Activated T-helper 2 cell treated with anti-CD3 and anti-CD28 coated beads, Interferon-gamma antibody, Interleukin-2, Interleukin-4, amounts not matched to agents 10 μg/mL and 5 μg/mL and 100 μg/mL, durations not matched to agents 14 hours and 24 hours and 36 hours (primary cell): ENCODE data around the gene TMED7. TPM values are rescaled to one million over a fixed set of nuclear protein-coding genes. Genes with fewer than 3 reads are reported as not detected.

Source experiments
- DNase-seq: peaks from one replicate; pipeline ENCODE4 v3.0.0; 2021; ENCODE audit warnings: low spot score
- H3K27ac Mint-ChIP-seq: one replicate; pipeline ENCODE4 v1.8.0; 2021; ENCODE audit warnings: mixed read lengths
- H3K27me3 Mint-ChIP-seq: one replicate; pipeline ENCODE4 v1.8.0; 2021; ENCODE audit warnings: low read depth, mixed read lengths
- H3K36me3 Mint-ChIP-seq: one replicate; pipeline ENCODE4 v1.8.0; 2021; ENCODE audit warnings: low read depth, mixed read lengths
- H3K4me1 Mint-ChIP-seq: one replicate; pipeline ENCODE4 v1.8.0; 2021; ENCODE audit warnings: low read depth, mixed read lengths
- H3K4me3 Mint-ChIP-seq: one replicate; pipeline ENCODE4 v1.8.0; 2021; ENCODE audit warnings: low read depth, mild to moderate bottlenecking, moderate library complexity, mixed read lengths
- H3K9me3 Mint-ChIP-seq: one replicate; pipeline ENCODE4 v1.8.0; 2021; ENCODE audit warnings: mixed read lengths
- intact Hi-C: fragments of 100-400 bp; cut with micrococcal nuclease; formaldehyde crosslinking; loops from one replicate; pipeline ENCODE4 v1.15.1; 2023
- total RNA-seq: library from RNA; stranded (reverse); gene quantifications from 2 replicates; pipeline ENCODE4 v1.2.3, GENCODE V29; 2022

Gene TMED7
- total RNA-seq, 1 donor from 2014 or later = 40.2 TPM

DNA sequence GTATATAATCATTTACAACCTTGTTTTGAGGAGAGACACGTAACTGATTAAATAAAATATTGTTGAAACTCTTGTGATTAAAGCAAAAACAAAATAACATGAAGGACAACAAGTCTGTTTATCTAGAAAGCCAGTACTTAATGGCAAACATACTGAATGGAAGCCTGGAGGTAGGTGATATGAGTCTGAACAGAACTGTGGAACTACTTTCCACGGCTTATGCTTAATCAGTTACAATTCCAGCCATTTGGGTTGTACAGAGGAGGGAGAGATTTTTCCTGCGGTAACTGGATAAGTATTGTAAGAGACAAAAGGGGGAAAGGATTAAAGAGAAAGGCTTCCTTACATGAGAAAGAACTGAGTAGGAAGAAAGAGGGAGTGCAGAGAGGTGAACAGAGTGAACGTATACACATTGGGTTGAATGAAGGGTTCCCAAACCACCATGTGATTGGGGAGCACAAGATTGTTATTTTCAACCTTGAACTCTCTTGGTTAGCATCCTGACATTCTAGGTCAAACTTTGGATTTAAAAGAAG lies 4.4 kb downstream of the TMED7 start:
- no peak overlapping the region for H3K4me3 Mint-ChIP-seq
- peaks cover 46% of the 10 kb centered on the region for H3K36me3 Mint-ChIP-seq
- intact Hi-C loops = no loop called here
- no peak overlapping the region for H3K27ac Mint-ChIP-seq
- DNase-seq = no peak
- H3K27me3 Mint-ChIP-seq = no peaks in the 10 kb centered on the region
- peaks cover 17% of the 10 kb centered on the region for H3K4me1 Mint-ChIP-seq
- no peaks in the 10 kb centered on the region for H3K9me3 Mint-ChIP-seq

DNA sequence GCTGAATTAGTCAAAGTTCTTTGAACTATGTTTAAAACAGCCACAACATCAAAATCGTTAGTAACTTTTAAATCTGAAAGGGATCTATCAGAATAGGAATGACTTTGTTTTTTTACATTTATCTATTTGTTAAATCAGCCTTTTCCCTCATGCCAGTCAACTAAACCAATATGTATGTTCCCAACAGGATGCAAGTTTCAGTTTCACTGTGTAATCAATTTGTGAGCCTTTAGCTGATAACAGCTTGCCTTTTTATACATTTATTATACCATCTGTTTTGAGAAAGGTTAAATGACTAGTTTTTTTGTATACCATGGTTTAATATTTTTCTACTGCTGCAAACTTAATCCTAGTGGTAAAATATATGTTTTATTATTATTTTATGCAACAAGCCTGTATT lies 8.9 kb downstream of the TMED7 start:
- Mint-ChIP-seq H3K27me3 (no peaks in the 10 kb centered on the region), H3K4me1 (peaks cover 6% of the 10 kb centered on the region), H3K4me3 (no peak overlapping the region), H3K36me3 (peaks cover 62% of the 10 kb centered on the region), H3K27ac (no peak overlapping the region), H3K9me3 (no peaks in the 10 kb centered on the region)
- intact Hi-C loops = no loop called here
- DNase-seq = no peak

DNA sequence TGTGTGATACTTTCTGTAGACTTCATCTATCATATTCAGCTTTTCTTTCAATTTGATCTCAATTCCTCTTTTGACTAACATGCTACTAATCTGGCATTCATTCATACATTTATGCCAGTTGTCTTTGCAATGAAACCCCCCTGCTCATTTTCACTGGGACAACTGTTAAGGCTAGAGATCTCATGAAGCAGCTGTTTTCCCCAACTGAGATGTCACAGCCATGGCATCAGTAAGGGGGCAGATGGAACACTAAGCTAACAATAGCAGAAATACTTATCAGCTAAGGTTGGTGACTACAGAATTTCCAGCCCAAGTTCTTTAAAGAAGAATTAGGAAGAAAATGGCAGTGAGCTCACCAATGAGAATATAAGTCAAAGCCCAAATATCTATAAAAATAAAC lies 9.4 kb downstream of the TMED7 start:
- H3K27me3 Mint-ChIP-seq = no peaks in the 10 kb centered on the region
- H3K36me3 Mint-ChIP-seq = peaks cover 61% of the 10 kb centered on the region
- no peak for DNase-seq
- no peaks in the 10 kb centered on the region for H3K9me3 Mint-ChIP-seq
- H3K27ac Mint-ChIP-seq = no peak overlapping the region
- intact Hi-C loops = no loop called here
- peaks cover 5% of the 10 kb centered on the region for H3K4me1 Mint-ChIP-seq
- H3K4me3 Mint-ChIP-seq = no peak overlapping the region

DNA sequence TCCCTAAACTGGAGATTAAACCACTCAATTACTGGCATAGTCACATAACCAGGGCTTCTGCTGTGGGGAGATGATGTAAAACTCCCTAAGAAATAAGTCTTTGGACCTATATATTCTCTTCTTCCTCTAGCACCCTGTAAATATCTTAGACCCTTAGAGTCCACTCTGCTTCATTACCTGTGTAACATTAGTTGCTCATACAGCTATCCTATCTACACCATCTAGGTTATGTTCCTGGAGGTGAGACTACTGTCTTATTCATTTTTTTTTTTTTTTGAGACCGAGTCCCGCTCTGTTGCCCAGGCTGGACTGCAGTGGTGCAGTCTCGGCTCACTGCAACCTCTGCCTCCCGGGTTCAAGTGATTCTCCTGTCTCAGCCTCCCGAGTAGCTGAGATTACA lies 14.0 kb downstream of the TMED7 start:
- H3K27ac Mint-ChIP-seq = no peak overlapping the region
- no peaks in the 10 kb centered on the region for H3K27me3 Mint-ChIP-seq
- DNase-seq = no peak
- peaks cover 3% of the 10 kb centered on the region for H3K4me1 Mint-ChIP-seq
- H3K4me3 Mint-ChIP-seq = no peak overlapping the region
- H3K9me3 Mint-ChIP-seq = no peaks in the 10 kb centered on the region
- H3K36me3 Mint-ChIP-seq = peaks cover 41% of the 10 kb centered on the region
- intact Hi-C loops = no loop called here

DNA sequence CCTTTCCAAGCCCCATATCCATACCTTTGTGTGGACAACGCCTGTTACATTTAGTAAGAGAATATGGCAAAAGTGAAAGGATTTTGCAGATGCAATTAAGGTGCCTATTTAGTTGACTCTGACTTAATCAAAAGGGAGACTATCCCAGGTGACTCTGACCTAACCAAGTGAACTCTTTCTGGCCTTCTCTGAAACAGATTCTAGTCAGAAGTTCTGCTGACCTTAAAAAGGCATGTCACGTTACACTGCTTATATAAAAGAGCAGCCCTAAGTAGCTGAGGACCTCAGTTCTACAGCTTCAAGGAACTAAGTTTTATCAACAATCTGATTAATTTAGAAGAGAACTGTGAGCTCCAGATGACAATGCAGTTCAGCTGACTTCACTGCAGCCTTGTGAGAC lies 17.9 kb downstream of the TMED7 start:
- DNase-seq = no peak
- Mint-ChIP-seq H3K4me1 (peaks cover 8% of the 10 kb centered on the region), H3K36me3 (peaks cover 44% of the 10 kb centered on the region), H3K9me3 (no peaks in the 10 kb centered on the region), H3K27me3 (no peaks in the 10 kb centered on the region), H3K27ac (no peak overlapping the region), H3K4me3 (no peak overlapping the region)
- intact Hi-C loops = no loop called here

DNA sequence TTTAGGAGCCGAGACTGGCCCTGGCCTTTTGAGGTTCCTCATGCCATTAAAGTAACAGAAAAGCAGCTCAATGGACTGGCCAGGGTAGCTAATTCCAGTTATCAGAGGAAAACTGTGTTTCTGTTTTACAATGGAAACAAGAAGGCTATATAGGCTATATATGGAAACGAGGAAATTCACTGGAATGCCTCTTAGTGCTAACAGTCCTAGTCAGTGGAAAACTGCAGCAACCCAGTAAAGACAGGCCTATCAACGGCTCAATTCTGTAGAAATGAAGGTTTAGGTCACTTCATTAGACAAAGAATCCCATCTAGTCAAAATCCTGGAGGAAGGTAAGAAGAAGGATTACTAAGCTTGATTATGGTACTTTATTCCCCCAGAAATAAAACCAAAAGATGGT lies 20.4 kb downstream of the TMED7 start:
- Mint-ChIP-seq H3K9me3 (no peaks in the 10 kb centered on the region), H3K27me3 (peaks cover 1% of the 10 kb centered on the region), H3K4me3 (no peak overlapping the region), H3K36me3 (peaks cover 41% of the 10 kb centered on the region), H3K4me1 (peaks cover 16% of the 10 kb centered on the region), H3K27ac (no peak overlapping the region)
- DNase-seq = no peak
- intact Hi-C loops = no loop called here

DNA sequence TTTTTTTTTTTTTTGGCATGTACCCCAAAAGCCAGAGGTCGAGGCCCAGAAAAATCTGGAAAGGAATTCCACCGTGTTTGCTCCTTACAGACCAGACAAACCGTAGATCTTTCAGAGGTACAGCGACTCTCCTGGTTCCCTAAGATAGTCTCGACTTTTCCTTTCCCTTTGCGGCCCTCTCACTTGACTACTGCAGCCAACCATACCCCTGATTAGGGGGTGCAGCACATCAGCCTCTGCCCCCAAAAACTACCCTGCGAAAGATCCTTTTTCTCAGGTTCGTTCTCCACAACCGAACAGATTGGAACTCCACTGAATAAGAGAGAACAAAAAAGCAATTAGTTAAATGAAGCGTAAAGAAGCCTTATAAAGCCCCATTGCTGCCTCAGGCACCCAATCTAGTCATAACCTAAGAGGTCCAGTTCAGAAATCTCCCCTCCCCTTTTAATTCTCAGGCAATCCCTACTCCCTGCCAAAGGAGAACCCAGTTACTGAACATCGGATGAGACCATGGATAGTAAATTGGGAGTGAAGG lies 23.2 kb downstream of the TMED7 start:
- Mint-ChIP-seq H3K9me3 (no peaks in the 10 kb centered on the region), H3K36me3 (peaks cover 45% of the 10 kb centered on the region), H3K27me3 (peaks cover 5% of the 10 kb centered on the region), H3K4me3 (peak overlapping the region; percentile 68), H3K27ac (peak overlapping the region; percentile 67), H3K4me1 (peaks cover 24% of the 10 kb centered on the region)
- no peak for DNase-seq
- intact Hi-C loops = no loop called here

DNA sequence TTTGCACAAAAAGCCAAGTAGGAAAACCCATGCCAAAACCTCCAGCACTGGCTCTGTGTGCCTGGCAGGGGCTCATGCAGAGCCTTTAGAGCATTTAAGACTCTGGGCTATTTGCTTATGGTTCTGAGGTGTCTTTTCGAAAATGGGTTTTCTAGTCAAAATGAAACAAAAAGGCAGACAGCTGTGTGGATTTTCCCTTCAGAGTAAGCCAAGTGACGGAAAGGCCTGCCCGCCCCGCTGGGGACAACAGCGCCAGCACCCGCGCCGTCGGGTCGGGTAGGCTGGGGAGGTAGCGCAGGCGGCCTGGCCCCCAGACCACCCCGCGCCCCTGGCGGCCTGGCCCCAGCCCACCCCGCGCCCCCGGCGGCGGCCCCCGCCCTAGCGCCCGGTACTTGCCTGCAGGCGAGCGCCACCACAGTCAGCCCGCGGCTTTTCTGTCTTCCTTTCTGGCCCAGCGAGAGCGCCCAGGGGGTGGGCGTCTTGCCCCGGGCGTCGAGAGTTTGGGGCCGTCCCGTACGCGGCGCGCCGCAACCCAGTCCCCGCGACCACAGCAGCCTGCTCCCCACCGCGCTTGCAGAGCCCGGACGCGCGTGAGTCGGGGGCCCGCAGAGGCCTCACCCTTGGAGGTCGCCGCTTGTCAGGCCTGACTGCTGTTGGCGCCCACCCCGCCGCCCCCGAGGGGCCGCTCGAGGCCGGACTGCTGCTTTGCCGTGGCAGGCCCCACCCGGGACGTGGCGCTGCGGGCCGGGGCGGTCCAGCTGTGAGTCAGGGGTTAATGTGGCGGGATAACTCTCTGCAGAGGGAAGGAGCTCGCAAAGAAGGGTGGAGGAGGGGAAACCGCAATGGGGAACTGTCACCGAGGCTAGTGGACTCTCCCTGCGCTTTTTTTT lies 23.9 kb downstream of the TMED7 start, which contains the start of gene TICAM2:
Gene TICAM2, minus strand, starts transcription at position 779 of the 890 bp plus-strand sequence. CDS start 21,223 bp downstream, outside the sequence.
- peaks cover 44% of the 10 kb centered on the region for H3K36me3 Mint-ChIP-seq
- intact Hi-C loops = loop anchor here (1.0 kb wide), 3 partner anchors 24 to 141 kb away; partner anchors contain the start of genes FEM1C and TMED7
- H3K9me3 Mint-ChIP-seq = no peaks in the 10 kb centered on the region
- H3K27me3 Mint-ChIP-seq = peaks cover 6% of the 10 kb centered on the region
- peaks cover 24% of the 10 kb centered on the region for H3K4me1 Mint-ChIP-seq
- H3K4me3 Mint-ChIP-seq = peak within 1 kb of the TSS; percentile 68
- peak; percentile 48 for DNase-seq
- peak within 1 kb of the TSS; percentile 67 for H3K27ac Mint-ChIP-seq

DNA sequence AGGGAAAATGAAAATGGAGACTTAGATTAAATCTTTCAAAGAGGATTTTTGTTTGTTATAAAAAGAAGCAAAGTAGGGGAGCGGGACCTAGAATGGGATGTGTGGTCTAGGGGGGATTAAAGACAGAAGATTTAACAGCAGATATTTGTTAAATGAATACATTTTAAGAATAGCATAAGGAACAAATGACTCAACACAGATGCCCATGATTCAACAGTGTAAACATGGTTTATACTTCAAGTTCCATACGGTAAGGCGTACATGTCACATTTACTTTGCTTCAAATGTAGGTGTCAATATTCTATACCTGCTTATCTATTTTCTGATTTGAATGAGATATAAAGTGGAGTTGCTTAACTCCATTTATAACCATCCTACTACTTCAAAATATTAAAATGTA lies 25.1 kb downstream of the TMED7 start:
- intact Hi-C loops = loop anchor here (1.0 kb wide), 3 partner anchors 26 to 139 kb away; partner anchors contain the start of genes FEM1C and TMED7
- no peak for DNase-seq
- H3K4me1 Mint-ChIP-seq = peaks cover 22% of the 10 kb centered on the region
- H3K9me3 Mint-ChIP-seq = no peaks in the 10 kb centered on the region
- H3K27ac Mint-ChIP-seq = no peak overlapping the region
- peaks cover 12% of the 10 kb centered on the region for H3K27me3 Mint-ChIP-seq
- H3K36me3 Mint-ChIP-seq = peaks cover 34% of the 10 kb centered on the region
- H3K4me3 Mint-ChIP-seq = peak overlapping the region; percentile 14

DNA sequence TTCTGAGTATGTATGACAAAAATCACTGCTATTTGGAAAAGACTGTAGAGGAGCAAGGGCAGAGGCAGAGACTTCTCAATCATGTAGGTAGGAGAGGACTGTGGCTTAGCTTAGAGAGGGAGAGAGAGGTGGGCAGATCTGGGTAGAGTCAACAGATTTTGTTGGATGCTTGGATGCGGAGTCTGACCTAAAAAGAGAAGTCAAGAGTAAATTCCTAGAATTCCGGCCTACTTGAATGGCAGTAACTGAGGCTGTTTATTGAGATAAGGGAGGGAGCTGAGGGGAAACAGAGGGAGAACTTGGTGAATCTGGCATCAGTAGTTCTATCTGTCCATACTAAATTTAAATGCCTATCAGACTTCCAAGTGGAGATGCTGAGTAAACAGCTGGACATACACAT lies 25.9 kb downstream of the TMED7 start:
- Mint-ChIP-seq H3K27me3 (peaks cover 20% of the 10 kb centered on the region), H3K36me3 (peaks cover 26% of the 10 kb centered on the region), H3K4me1 (peaks cover 22% of the 10 kb centered on the region), H3K4me3 (no peak overlapping the region), H3K27ac (no peak overlapping the region), H3K9me3 (no peaks in the 10 kb centered on the region)
- DNase-seq = no peak
- intact Hi-C loops = no loop called here

DNA sequence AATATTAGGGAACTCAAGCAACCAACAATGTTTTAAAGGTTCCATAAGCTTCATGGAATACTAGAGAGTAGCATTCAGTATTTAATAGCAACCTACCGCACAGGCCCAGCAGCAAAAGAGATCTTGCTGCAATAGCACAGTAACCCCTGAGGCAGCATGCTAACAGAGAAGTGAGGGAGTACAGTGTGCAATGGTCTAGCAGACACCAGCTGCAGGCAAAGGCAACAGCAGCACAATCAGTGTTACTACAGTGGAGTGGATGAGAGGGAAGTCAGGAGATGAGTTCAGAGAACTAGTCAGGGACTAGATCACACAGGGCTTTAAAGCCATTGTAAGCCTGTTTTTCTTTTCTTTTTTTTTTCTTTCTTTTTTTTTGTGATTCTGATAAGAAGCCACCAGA lies 26.3 kb downstream of the TMED7 start:
- Mint-ChIP-seq H3K9me3 (no peaks in the 10 kb centered on the region), H3K4me1 (peaks cover 22% of the 10 kb centered on the region), H3K27ac (no peak overlapping the region), H3K27me3 (peaks cover 22% of the 10 kb centered on the region), H3K36me3 (peaks cover 25% of the 10 kb centered on the region), H3K4me3 (no peak overlapping the region)
- no peak for DNase-seq
- intact Hi-C loops = no loop called here

DNA sequence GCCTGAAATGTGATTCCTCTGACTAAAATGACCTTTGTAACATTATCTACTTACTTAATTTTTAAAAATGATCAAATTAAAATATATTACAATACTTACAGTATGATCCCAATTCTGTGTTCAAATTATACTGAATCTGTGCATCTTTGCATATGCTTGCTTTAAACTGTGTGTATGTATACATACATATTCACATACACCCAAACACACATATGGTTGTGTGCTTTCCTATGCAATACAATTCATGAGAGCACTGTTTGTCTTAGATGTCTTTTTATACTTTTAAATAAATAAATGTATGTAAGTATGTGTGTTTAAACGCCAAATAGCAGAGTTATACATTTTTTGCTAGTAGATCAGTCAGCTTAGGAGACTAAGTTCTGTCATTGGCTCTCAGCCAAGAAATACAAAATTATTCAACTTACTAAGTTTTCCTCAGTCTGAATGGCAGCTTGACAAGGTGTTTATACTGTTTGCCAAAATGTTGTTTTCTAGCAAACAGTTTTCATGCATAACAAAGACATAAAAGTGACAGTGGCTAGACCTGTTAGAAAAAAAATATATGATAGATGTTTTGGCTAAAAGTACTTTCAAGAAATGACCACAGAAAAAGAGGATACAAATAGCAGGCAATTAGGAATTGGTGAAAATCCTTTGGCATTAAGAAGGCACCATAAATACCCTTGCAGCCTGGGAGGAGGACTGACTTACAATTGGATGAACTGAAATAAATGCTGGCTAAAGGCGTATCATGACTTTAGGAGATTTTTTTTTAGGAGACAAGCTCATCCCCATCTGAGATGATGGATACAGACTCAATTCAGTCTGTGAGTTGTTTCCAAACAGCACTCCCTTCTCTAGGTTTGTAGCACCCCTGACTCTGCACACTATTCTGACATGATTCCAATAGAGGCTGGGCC lies 31.4 kb downstream of the TMED7 start:
- Mint-ChIP-seq H3K4me3 (no peak overlapping the region), H3K4me1 (peaks cover under 1% of the 10 kb centered on the region), H3K27ac (no peak overlapping the region), H3K36me3 (peaks cover under 1% of the 10 kb centered on the region), H3K9me3 (no peaks in the 10 kb centered on the region), H3K27me3 (peaks cover 26% of the 10 kb centered on the region)
- DNase-seq = no peak
- intact Hi-C loops = no loop called here
